NCI-H2196 treated with DMSO at 0.1 percent for 48 hours (cell line): ENCODE results near the gene SLC2A9.

Experiments used
- DNase-seq: peaks from one replicate; lab custom pipeline; 2025; ENCODE audit not compliant: unreplicated experiment; lab: John Stamatoyannopoulos, UW

The SLC2A9 gene

GRCh38 chr4:10045481-10045880 lies 24.2 kb upstream of the SLC2A9 start:
- DNase-seq, result no peak

GRCh38 chr4:10041036-10041435 lies 19.7 kb upstream of the SLC2A9 start:
- no peak for DNase-seq

DNA sequence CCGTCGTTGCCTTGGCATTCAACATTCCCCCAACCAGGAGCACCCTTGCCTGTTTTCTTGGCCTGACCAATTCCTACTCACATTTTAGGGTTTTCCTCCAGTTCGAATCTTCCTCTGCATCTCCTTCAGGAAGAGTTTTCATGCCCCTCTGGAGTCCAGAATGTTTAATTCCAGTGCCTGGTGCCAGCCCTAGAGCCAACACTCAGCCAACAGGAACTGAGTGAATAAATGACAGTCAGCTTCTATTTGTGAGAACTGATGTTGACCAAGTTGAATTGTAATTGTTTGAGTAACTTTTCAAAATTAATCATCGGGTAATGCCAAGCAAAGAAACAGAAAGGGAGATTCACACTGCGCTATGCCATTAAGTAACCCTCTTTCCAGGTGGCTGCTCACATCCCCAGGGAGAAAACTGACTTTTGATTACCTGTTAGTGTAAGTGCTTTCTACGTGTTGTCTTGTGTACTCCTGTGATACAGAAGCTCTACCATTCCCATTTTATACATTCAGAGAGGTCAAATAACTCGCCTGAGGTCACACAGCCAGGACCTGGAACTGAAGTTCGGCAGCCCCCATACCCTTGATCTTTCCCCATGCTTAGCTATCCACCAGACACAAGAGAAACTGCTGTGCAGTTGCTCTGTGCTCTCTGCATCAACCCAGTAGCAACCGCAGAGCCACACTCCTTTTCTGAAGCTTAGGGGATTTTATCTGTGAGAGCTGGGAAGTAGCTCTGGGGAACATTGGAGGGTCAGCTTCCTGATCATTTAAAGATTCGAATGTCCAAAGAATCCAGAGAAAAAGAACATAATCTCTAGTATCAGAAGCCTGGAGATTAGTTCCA lies 19.0 kb upstream of the SLC2A9 start:
- DNase-seq, result no peak

- DNase-seq, result no peak
Observed at GRCh38 chr4:10036807-10037342, 15.6 kb upstream of the SLC2A9 start.

GRCh38 chr4:10035130-10035529 lies 13.8 kb upstream of the SLC2A9 start:
- no peak for DNase-seq

DNA sequence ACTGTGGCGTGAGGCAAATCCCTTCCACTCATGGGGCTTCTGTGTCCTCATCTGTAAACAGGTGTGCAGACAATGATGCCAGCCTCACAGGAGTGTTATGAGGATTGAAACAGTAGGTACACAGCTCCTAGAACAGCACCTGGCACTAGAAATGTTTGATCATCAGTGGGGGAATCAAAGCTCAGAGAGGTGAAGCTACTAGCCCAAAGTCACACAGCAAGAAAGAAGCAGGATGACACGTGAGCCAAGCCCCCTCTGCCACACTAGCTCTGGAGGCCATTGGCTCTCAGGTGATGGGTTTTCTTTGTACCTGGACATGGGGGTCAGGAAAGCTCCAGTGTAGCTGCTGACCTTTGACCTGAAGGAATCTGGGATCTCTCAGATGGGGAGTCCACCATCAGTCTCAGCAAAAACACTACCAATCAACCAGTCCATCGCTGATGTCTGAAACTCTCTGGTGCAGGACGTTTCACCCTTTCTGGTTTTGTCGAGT lies 13.4 kb upstream of the SLC2A9 start:
- DNase-seq, result no peak

GRCh38 chr4:10034136-10034535 lies 12.8 kb upstream of the SLC2A9 start:
- DNase-seq, result no peak

- no peak for DNase-seq
Observed at GRCh38 chr4:10033191-10033881, 12.0 kb upstream of the SLC2A9 start.

GRCh38 chr4:10032625-10033024 lies 11.3 kb upstream of the SLC2A9 start:
- peak; percentile 45 for DNase-seq

DNA sequence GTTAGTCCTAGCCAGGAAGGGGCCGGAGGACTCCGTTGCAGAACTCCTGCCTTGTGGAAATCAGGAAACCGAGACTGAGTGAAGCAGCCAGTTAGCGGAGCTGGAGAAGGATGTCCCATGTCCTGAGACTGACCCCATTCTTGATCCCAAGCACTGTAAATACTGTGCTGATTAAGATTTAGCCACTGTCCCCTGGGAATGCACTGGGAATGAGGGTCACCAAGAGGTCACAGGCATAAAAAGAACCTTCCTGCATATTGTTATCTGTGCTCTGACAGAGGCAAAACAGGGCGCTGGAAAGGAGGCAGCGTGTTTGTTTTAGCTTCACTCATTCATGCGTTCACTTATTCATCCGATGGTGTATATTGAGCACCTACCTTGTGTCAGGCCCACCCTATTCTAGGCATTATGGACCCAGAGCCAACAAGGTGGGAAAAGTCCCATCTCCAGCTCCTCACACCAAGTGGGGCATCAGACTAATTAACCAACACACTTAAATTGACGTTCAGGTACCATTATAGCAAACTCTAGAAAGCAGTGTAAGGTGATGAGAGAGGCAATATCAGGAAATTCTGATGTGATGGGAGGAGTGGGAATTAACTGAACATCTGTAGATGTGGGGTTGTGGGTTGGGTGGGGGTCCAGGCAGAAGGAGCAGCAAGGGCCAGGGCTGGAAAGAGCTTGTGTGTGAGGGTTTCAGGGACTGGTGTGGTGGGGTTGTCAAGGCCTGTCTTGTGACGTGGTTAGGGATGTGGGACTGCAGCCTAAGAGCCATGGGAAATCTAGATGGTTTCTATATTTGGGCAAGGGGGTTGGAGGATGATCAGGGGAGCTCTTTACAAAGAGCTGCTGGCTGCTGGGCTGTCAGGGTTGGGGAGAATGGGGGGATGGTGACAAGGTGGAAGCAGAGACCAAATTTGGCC lies 10.6 kb upstream of the SLC2A9 start:
- DNase-seq, result no peak

DNA sequence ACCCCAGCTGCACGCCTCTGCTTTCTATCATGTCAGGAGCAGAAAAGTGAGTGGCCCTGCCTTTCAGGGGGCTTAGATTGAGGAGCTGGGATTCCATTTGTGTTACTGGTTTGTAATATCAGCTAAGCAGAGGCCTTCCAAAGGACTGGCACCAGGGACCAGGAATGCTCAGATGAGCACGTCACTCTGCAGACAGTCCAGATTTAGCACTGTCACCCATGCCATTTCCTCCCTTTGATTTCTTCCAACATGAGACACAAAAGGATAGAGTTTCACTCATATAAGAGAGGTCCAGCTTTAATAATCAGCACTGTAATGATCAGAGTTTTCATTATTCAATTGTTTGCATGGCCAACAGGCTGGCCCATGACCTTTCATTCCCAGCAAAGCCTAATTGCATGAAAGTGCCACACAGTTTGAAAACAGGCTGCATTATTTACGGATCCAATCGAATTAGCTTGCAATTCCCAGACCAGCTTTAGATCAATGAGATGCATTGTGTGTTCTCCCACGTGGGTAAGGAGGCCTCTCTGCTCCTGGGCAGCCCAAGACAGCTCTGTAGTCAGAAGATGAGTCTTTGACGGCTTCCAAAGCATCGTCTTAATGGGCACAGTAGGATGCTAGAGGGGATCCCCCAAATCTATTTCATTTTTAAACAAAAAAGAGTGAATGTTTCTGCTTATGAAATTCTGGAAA lies 9.8 kb upstream of the SLC2A9 start:
- DNase-seq, result no peak

DNA sequence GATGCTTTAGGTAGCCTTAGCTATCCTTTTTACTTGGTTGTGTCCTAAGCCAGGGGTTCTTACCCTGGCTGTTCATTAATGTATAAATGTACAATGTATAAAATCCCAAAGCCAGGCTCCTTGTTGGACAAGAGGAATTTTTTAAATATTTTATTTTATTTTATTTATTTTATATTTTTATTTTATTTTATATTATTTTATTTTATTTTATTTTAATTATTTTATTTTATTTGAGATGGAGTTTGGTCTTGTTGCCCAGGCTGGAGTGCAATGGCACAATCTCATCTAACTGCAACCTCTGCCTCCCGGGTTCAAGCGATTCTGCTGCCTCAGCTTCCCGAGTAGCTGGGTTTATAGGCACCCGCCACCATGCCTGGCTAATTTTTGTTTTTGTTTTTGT lies 8.1 kb upstream of the SLC2A9 start:
- DNase-seq, result no peak

- DNase-seq, result no peak
Observed at GRCh38 chr4:10028910-10029309, 7.6 kb upstream of the SLC2A9 start.

GRCh38 chr4:10026485-10026884 lies 5.2 kb upstream of the SLC2A9 start:
- no peak for DNase-seq

DNA sequence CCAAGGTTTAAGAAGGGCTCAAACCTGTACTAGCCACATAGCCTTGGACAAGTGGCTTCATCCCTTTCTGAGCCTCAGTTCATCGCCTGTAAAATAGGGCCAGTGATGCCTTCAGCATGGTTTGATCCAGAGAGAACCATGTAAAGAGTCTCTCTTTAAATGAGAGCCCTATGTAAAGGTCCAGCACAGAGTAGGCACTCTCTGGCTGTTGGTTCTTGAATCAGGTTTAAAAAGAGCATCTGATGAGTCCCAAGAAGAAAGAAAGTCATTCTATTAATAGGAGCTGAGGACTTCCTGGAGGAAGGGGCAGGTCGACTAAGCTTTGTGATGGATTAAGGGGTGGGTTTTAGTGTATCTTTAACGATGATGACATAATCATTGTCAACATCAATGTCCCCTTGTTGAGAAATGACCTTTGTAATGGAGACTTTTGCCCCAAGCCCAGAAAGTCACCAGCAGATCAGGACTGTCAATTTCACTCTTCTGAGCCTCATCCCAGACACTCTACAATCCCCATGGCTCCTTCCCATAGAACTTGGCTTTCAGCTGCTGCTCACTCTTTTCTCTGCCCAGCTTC lies 4.0 kb upstream of the SLC2A9 start:
- DNase-seq, result no peak

GRCh38 chr4:10024303-10024702 lies 3.0 kb upstream of the SLC2A9 start:
- DNase-seq, result no peak

GRCh38 chr4:10023806-10024205 lies 2.5 kb upstream of the SLC2A9 start:
- no peak for DNase-seq

DNA sequence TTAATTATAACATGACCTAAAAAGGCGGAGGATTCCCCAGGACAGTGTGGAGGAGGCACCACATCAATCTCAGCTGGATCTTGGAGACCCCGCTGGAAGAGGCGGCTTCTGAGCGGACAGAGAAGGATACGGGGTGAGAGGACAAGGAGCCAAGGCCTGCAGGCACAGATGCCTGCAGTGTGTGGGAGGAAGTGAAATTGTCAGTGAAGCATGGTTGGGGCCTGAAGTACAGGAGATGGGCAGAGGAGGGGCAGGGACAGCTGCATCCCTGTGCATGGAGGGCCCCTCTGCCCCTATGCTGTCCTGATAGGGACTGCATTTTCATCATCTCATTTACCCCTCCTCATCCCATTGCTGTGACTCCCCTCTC lies 1.7 kb upstream of the SLC2A9 start:
- DNase-seq, result no peak

DNA sequence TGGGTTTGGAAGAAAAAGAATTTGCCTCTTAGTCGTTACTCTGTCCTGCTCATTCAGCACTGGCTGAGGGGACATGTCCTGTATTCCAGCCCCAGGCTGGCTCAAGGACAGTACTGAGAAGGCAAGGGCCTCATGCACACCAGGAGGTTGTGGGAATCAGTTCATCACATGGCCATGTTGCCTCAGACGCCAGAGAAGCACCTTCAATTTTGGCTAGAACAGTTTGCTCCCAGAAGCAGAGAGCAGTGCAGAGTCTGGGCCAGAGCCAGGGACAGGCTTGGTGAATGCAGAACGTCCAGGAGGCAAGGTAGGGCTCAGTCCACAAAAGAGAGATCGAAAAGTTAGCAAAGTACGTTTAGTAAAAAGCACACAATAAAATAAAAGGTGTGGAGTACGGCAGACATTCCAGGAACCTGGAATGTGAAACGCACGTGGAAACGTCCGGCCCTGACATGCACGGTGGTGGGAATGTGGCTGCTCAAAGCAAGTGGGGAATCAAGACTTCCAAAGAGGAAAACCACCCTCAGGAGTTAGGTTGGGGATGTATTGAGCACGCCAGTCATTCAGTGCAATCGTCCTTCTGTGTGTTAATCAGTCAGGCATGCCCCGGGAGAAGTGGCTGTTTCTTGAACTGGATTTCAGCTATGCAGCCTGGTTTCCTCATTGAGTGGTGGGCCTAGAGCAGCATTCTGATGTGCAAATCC lies 1.2 kb upstream of the SLC2A9 start:
- no peak for DNase-seq

GRCh38 chr4:10021653-10022023 lies 341 bp upstream of the SLC2A9 start:
- DNase-seq, result no peak
